Ectodermal cell (in vitro differentiated cells): Measurements from ENCODE around the gene MRPL17.
"Not testable (repeated sequence)": the region's sequence is repeated elsewhere in the genome, so short reads cannot be mapped to it uniquely, and the experiment has no call there.

Experiments
- H3K27ac ChIP-seq: 2 replicates; pipeline ENCODE4 v1.7.0; 2013; ENCODE audit warnings: mild to moderate bottlenecking, low read depth, low read length; ENCODE audit not compliant: insufficient read depth, poor library complexity, severe bottlenecking
- H3K27me3 ChIP-seq: 2 replicates; pipeline ENCODE4 v1.7.0; 2013; ENCODE audit warnings: mild to moderate bottlenecking, low read length; ENCODE audit not compliant: insufficient read depth, control insufficient read depth, poor library complexity, severe bottlenecking
- H3K36me3 ChIP-seq: one replicate; pipeline ENCODE4 v1.7.0; 2013; ENCODE audit warnings: low read length; ENCODE audit not compliant: control insufficient read depth, insufficient read depth
- H3K4me1 ChIP-seq: one replicate; pipeline ENCODE4 v1.7.0; 2013; ENCODE audit warnings: low read length; ENCODE audit not compliant: control insufficient read depth, insufficient read depth
- H3K4me3 ChIP-seq: 2 replicates; pipeline ENCODE4 v1.7.0; 2013; ENCODE audit warnings: low read depth, low read length, control low read depth; ENCODE audit not compliant: insufficient read depth
- H3K9me3 ChIP-seq: 2 replicates; pipeline ENCODE4 v1.7.0; 2013; ENCODE audit warnings: mild to moderate bottlenecking, low read length, moderate library complexity; ENCODE audit not compliant: control insufficient read depth
- WGBS, 2 experiments: methylation state at CpG; one replicate each; pipeline ENCODE4 v1.1.7; 2013; ENCODE audit warnings: missing lambda C conversion rate in 2 of 2; 5-methylcytosine and 5-hydroxymethylcytosine counted together

The MRPL17 gene

GRCh38 chr11:6684068-6684467 is 928 bp upstream of the MRPL17 start:
- H3K9me3 ChIP-seq, H3K4me1 ChIP-seq, H3K27me3 ChIP-seq, H3K27ac ChIP-seq: not testable (repeated sequence)
- peak overlapping the region; percentile 93 for H3K4me3 ChIP-seq
- peaks cover 14% of the 10 kb centered on the region for H3K36me3 ChIP-seq
- WGBS, 2 experiments, result 86 to 91% methylated on average over 14 of the region's 14 CpGs

- no peaks in the 10 kb centered on the region for H3K27me3 ChIP-seq
- H3K27ac ChIP-seq, result peak overlapping the region; percentile 90
- H3K4me3 ChIP-seq, result peak overlapping the region; percentile 93
- peaks cover 6% of the 10 kb centered on the region for H3K4me1 ChIP-seq
- 0% methylated on average over 10 of the region's 10 CpGs for WGBS, 2 experiments
- H3K36me3 ChIP-seq, result peaks cover 14% of the 10 kb centered on the region
- no peaks in the 10 kb centered on the region for H3K9me3 ChIP-seq
These were observed 577 bp downstream of the MRPL17 start for GRCh38 chr11:6682591-6682935.

DNA sequence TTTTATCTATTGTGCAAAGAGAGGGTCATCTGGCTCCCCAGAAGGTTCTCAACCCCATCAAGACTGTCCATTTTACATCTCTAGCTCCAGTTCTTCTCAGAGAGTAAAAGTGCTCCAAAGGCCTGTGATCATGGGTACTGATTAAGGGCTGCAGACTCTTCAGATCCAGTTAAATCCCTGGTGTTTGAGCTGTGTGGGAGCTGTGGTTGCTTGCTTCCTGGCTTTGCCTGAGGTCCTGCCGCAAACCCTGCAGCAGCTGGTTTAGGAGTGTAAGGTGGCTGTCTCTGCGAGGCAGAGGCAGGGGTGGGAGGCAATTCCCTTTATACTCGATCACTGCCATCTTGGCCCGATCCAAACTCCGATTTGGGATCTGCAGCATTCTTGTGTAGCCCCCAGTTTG is 1.2 kb downstream of the MRPL17 start:
- Histone ChIP-seq H3K27ac (no peak overlapping the region), H3K36me3 (peaks cover 14% of the 10 kb centered on the region), H3K27me3 (no peaks in the 10 kb centered on the region), H3K9me3 (no peaks in the 10 kb centered on the region), H3K4me1 (peaks cover 6% of the 10 kb centered on the region), H3K4me3 (peak overlapping the region; percentile 93)
- 49 to 54% methylated on average over 5 of the region's 5 CpGs for WGBS, 2 experiments

- peak overlapping the region; percentile 13 for H3K4me3 ChIP-seq
These were observed 1.6 kb downstream of the MRPL17 start for GRCh38 chr11:6681505-6681904.

GRCh38 chr11:6677018-6677417 is 6.1 kb downstream of the MRPL17 start:
- Histone ChIP-seq H3K4me3 (no peak overlapping the region), H3K27me3 (no peaks in the 10 kb centered on the region), H3K4me1 (peaks cover 6% of the 10 kb centered on the region), H3K9me3 (no peaks in the 10 kb centered on the region), H3K36me3 (peaks cover 14% of the 10 kb centered on the region), H3K27ac (no peak overlapping the region)
- WGBS, 2 experiments, result 84 to 90% methylated on average over 2 to 3 of the region's 3 CpGs

More at GRCh38 chr11:6681505-6681904, 1.6 kb downstream of the MRPL17 start:
- 86 to 97% methylated on average over 1 of the region's 1 CpG for WGBS, 2 experiments
- no peaks in the 10 kb centered on the region for H3K9me3 ChIP-seq
- H3K27me3 ChIP-seq, result no peaks in the 10 kb centered on the region
- H3K27ac ChIP-seq, result no peak overlapping the region
- H3K36me3 ChIP-seq, result peaks cover 14% of the 10 kb centered on the region
- peaks cover 6% of the 10 kb centered on the region for H3K4me1 ChIP-seq

DNA sequence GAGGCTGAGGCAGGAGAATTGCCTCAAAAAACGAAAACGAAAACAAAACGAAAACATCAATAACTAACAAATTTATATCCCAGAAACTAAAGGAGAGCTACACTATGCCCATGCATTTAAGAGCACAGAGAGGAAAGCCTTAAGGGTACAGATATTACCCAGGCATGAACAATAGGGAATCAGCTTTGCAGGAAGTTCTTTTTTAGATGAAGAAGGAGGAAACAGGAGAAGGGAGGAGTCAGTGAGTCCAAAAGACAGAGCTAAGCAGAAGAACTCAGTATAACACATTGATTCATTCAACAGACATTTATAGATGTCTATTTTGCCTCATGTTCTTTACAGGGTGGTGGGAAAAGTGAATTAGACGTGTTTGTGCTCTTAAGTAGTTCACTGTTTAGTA is 8.3 kb downstream of the MRPL17 start:
- 73 to 94% methylated on average over 4 of the region's 4 CpGs for WGBS, 2 experiments

DNA sequence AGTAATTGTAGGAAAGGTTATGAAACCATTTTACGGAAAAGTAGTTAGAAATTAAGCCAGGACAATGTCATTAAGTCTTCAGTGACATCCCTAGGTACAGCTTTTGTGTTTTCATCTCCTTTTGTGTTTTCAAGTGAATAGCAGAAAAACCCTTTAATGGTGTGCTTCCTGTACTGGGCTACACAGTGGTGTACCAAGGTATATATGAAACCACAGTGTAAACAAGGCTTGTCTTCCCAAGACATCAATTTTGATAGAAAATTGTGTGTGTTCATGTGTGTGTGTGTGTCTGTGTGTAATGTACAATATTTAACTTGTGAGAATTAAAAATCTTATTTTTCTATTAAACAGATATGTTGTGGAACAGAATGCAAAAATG is 8.9 kb downstream of the MRPL17 start:
- 94 to 100% methylated on average over 1 of the region's 1 CpG for WGBS, 2 experiments
- no peaks in the 10 kb centered on the region for H3K36me3 ChIP-seq
- H3K27me3 ChIP-seq, result no peaks in the 10 kb centered on the region
- no peak overlapping the region for H3K4me3 ChIP-seq
- H3K9me3 ChIP-seq, result no peaks in the 10 kb centered on the region
- no peaks in the 10 kb centered on the region for H3K4me1 ChIP-seq
- H3K27ac ChIP-seq, result no peak overlapping the region

More for the DNA sequence above, 8.3 kb downstream of the MRPL17 start:
- Histone ChIP-seq H3K4me1 (no peaks in the 10 kb centered on the region), H3K27ac (no peak overlapping the region), H3K36me3 (no peaks in the 10 kb centered on the region), H3K4me3 (no peak overlapping the region), H3K27me3 (no peaks in the 10 kb centered on the region), H3K9me3 (no peaks in the 10 kb centered on the region)

- no peaks in the 10 kb centered on the region for H3K27me3 ChIP-seq
- no peak overlapping the region for H3K27ac ChIP-seq
- H3K4me1 ChIP-seq, result no peaks in the 10 kb centered on the region
- H3K36me3 ChIP-seq, result no peaks in the 10 kb centered on the region
- H3K4me3 ChIP-seq, result no peak overlapping the region
- H3K9me3 ChIP-seq, result no peaks in the 10 kb centered on the region
These were observed 9.5 kb downstream of the MRPL17 start for GRCh38 chr11:6673523-6674218.

GRCh38 chr11:6671991-6672390 is 11.1 kb downstream of the MRPL17 start:
- Histone ChIP-seq H3K4me1 (no peaks in the 10 kb centered on the region), H3K9me3 (no peaks in the 10 kb centered on the region), H3K36me3 (no peaks in the 10 kb centered on the region), H3K27ac (no peak overlapping the region), H3K4me3 (no peak overlapping the region), H3K27me3 (no peaks in the 10 kb centered on the region)
- WGBS, 2 experiments, result 93 to 97% methylated on average over 2 of the region's 2 CpGs

DNA sequence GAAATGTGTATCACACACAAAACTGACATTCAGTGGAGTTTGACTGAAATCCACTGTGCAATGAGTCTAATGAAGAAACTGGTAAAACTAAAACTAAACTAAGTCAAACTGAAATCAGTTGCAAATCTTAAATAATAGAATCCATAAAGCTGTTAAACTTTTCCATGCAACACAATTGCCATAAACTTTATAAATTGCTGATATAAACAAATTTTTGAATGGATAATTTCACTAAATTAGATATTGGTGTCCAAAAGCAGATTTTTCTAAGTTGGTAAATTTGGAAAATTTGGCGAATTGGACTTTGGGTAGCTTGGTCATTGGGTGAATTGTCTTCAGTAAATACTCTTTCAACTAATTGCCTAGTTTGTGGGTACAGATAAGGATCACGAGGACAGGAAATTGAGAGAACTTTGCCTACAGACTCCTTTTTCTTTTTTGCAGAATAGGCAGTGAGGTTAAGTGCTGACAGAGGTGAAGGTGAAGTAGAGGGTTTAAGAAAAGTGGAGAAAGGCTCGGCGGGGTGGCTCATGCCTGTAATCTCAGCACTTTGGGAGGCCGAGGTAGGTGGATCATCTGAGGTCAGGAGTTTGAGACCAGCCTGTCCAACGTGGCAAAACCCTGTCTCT is 12.8 kb downstream of the MRPL17 start:
- WGBS, 2 experiments, result 86 to 88% methylated on average over 6 of the region's 6 CpGs
- H3K27ac ChIP-seq, result no peak overlapping the region
- H3K4me3 ChIP-seq, result no peak overlapping the region
- no peaks in the 10 kb centered on the region for H3K4me1 ChIP-seq
- no peaks in the 10 kb centered on the region for H3K36me3 ChIP-seq
- no peaks in the 10 kb centered on the region for H3K9me3 ChIP-seq
- no peaks in the 10 kb centered on the region for H3K27me3 ChIP-seq
